Right hindlimb (tissue), 1 donor: ENCODE measurements around the gene BRD7.

Experiments
- DNase-seq: peaks from one replicate; pipeline ENCODE4 v3.0.0-alpha.2; 2018

Gene BRD7

GRCh38 chr16:50316848-50317630, 51.7 kb downstream of the BRD7 start:
- no peak for DNase-seq

- DNase-seq, result no peak
These were observed 52.5 kb downstream of the BRD7 start for GRCh38 chr16:50316102-50316847.

DNA sequence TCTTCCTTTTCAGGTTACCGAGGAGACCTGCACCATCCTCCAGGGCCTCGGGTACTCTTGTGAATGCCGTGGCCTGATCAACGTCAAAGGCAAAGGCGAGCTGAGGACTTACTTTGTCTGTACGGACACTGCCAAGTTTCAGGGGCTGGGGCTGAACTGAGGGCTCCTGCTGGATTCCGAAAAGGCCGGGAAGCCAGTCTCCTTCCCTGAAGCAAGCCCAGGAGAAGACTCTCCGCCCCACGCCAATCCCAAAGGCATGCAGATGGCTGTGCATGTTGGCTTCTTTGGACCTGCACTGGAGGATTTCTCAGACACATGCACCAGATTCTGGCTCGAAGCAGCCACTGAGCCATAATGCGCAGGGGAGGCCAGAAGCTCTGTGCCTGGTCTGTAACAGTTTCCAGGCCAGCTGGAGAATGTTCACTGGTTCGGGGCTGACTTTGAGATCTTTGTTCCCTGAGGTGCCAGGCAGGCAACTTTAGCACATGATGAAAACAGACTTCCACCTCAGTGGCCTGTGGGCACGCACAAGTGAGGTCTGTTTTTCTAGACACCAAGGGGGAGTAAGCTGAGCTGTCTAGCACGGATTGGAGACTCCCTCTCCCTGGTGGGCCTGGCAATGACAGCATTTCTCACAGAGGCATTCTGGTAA, 53.3 kb downstream of the BRD7 start:
- no peak for DNase-seq

DNA sequence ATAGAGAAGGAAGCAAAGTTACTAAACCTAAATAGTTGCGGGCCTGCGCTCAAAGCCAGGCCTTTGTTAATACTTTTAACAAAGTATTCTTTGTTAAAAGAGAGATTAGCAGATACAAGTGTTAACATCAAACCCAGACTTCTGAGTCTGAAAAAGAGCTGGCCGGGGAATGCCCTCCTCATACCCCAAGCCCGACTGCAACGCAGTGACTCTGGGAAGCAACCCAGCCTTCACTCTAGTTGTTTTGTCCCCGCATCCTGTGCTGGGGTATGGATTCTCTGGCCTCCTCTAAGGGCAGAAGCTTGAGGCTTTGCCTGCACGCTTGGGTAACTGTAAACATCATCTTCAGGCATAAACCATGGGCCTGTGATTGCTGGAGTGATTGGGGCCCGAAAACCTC, 54.1 kb downstream of the BRD7 start:
- DNase-seq, result no peak

DNA sequence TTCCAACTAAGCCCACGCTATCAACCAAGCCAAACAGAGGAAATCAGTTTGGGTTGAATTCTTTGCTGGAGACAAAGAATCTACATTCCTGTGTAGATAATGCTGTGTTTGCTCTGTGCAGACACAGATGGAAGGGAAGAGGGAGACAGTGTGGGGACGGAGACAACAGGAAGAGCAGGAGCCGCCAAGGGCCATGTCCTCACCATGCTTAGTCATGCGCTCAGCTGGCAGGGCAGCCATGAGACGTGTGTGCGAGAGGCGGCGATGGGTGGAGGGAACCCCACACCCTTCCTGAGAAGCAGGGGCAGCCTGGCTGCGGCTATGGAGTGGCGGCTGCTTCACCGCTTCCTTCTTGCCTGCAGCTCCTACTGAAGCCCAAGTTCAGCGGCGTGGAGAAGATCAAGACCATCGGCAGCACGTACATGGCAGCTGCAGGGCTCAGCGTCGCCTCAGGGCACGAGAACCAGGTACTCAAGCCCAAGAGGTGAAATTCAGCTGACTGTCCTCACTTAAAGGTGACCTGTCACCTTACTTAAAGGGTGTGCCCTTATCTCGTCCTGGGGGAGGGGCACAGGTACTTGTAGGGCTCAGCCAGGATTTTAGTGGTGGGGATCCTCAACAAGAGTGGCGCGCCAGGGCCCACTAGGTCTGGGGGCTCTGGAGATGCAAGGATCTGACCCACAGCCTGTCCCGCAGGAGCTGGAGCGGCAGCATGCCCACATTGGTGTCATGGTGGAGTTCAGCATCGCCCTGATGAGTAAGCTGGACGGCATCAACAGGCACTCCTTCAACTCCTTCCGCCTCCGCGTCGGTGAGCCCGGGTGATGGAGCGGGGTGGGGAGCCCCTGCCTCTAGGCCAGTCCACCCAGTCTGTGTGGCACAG, 55.0 kb downstream of the BRD7 start:
- no peak for DNase-seq

DNA sequence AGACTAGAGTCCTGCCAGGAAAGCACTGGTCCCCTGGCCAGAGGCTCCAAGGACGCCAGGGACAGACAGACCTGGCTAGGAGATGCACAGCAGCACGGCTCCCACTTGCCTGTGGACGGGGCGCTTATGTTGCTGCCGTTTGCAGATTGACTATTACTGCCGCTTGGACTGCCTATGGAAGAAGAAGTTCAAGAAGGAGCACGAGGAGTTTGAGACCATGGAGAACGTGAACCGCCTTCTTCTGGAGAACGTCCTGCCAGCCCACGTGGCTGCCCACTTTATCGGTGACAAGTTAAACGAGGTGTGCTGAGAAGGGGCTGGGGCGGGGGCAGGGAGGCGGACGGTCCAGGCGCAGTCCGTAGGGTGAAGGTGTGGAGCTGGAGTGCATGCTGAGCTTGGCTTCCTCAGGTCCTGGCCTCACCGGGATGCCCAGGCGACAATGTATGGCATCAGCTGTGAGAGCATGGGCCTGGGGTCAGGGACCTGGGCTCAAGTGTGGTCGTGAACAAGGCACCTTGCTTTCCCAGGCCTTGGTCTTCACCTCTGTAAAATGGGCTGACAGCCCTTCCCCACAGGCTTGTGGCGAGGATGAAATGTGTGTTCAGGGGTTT, 56.8 kb downstream of the BRD7 start:
- peak; percentile 13 for DNase-seq

DNA sequence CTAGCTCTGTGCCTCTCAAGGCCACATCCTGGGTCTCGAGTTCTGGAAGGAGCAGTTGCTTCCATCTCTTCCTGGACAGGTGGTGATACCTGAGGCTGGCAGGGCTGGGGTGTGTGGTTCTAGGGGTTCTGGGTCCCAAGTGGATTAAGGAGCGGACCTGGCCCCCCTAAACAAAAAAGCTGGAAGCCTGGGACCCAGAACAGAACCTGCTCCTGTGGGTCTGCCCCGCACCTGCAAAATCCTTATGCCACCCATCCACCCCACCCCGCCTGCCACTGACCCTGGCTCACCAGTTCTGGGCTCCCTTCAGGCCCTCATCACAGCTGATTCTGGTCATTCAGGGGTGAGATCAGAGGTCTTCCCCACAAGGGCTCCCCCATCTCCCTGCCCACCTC, 57.7 kb downstream of the BRD7 start:
- no peak for DNase-seq

GRCh38 chr16:50310308-50311133, 58.3 kb downstream of the BRD7 start:
- DNase-seq, result peak; percentile 20

DNA sequence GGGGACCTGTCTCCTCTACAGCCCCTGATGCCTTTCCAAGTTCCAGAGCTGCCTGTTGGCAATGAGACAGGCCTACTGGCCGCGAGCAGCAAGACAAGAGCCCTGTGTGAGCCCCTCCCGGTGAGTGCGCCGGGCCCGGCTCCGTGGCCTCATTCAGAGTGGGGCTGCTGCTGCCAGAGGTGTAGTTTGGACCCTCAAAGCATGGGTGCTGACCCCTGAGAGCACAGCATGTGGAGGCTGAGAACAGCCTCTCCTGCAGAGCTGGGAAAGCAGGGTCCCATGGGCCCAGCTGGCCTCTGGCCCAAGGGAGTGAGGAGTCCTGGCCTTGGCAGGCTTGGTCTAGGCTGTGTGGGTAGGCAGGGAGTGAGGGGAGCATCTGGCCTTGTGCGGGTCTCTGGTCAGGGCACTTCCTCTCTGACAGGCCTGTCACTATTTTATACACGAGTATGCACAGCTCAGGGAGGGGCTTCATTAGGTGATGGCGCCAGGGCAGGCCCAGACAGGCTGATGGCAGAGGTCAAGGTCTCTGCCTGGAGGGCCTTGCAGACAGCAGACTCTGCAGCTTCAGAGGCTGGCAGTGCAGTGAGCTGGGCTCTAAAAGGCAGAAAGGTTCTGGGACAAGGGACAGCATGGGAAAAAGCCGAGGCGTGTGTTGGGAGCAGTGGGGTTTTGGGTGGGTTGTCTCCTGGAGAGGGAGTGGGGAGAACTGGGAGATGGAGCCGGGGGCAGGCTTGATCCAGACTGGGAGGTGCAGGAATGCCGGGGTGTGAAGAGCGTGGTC, 59.1 kb downstream of the BRD7 start:
- no peak for DNase-seq

DNA sequence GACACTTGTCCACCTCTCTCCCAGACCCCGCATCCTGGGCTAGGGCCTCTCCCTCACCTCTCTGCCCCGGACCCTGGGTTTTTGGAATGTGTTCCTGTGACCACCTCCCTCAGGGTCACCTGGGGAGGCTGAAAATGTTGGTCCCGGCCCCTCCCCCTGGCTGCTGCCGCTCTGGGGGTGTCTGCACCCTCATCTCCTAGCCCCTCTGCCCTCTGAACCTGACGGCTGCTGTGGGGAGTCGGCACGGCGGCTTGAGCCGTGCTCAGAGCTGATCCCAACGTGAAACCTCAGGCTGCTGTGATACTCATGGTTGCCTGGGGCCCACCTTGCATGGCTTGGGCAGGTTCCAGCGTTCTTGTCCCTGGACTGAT, 59.6 kb downstream of the BRD7 start:
- DNase-seq, result no peak

DNA sequence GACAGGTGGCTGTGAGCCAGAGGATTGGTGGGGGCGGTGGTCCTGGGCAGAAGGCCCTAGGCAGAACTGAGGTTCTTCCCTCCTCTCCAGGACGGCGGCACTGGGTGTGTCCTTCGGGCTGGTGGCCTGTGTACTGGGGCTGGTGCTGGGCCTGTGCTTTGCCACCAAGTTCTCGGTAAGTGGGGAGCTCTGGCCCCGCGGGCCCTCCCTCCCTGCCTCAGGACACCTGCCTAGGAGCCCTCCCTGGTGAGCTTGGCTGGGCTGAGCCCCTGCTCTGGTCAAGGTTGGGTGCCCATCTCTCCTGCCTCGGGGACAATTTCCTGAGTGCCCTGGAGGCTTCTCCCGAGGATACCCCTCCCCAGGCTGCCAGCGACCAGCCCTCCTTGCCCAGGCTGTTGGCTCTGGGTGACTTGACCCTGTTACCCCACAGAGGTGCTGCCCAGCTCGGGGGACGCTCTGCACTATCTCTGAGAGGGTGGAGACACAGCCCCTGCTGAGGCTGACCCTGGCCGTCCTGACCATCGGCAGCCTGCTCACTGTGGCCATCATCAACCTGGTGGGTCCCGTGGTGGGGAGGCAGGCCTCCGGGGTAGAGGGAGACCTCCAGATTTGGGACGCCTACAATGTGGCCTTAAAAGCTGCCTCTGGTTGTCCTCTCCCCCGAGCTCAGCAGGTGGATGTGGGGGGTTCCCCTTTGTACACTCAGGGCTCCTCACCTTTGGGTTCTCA, 60.4 kb downstream of the BRD7 start:
- peak; percentile 22 for DNase-seq

GRCh38 chr16:50306287-50306686, 62.5 kb downstream of the BRD7 start:
- DNase-seq, result peak; percentile 17

DNA sequence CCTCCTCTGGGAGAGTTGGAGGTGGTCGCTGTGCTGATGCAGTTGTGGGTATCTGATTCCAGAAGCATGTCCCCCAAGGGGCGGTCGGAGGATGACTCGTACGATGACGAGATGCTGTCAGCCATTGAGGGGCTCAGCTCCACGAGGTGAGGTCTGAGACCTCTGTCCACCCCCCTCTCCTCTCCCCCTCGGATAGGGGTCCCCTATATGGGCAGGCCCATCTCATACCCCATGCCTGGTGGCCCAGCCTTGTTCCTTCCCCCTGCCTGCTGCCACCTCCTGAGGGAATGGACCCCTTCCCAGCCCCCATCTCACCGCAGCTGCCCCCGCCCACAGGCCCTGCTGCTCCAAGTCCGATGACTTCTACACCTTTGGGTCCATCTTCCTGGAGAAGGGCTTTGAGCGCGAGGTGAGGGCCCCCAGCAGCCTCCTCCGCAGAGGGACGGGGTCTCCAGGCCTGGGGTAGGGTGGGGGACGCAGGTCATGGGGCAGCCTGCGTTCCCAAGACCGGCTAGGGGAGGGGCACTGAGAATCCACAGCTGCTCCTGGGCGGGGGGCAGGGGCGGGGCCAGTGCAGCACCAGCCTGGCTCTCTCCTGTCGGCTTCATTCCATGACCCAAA, 63.2 kb downstream of the BRD7 start:
- no peak for DNase-seq

DNA sequence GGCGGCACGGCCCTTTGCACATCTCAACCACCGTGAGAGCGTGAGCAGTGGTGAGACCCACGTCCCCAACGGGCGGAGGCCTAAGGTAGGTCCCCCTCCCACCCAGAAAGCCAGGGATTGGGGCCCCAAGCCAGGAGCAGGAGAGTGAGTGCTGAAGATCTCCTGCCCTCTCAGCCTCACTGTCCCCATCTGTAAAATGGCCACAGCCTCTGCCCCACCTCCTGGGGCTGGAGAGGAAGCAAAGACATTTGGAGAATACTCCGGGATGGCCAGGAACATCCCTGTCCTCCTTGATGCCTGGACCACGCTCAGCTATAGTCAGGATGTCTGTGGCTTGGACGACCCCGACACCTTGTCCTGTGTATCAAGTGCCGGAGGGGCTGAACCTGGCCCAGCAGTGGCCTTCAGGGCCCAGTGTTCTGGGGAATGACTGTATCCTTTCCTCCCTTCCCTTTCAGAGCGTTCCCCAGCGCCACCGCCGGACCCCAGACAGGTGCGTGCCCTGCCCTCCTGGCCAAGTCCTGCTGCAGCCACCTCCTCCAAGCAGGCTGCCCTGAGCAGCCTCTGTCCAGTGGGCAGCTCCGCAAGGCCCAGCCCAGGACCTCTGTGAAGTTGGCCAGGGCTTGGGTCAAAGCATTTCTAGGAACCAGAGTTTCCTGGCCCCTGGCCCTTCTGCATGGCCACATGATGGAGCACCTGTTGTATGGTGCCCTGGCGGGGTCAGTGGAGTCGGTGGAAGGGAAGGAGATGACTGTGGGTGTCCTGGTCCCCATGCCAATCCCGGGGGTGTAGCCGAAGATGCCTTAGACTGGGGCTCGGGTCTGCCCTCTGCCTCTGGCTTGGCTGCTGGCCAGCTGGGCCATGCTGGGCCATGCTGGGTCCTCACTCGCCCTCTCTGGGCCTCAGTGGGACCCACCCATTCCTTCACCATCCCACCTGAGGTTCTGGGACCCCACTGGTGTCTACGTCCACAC, 64.0 kb downstream of the BRD7 start:
- DNase-seq, result peak; percentile 22

- DNase-seq, result peak; percentile 16
These were observed 65.0 kb downstream of the BRD7 start for GRCh38 chr16:50303605-50304466.

DNA sequence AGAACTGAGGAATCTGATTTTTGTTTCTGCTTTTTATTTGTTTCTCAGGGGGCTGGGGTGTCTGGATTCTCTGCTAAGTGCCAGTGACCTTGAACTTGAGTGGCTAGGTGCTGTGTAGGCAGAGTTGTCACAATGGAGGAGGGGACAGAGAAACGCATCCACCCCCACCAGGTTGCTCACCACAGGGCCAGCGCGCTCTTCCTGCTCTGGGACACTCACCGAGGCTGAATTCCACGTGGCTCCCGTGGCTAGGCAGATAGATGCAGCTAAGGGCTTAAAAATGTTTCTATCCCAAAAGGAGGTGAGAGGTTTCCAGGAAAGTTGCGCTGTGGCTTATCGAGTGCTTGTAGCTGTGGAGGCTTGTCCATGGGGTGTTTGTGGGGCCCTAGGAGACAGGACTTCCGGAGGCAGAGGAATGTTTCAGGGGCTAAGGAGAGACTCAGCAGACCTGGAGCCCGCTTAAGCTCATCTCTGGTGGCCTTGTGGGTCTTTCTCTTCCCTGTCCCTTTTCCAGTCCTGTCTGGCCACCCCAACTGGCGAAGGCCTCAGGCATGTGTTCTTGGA, 65.7 kb downstream of the BRD7 start:
- DNase-seq, result peak; percentile 15

- DNase-seq, result no peak
These were observed 66.2 kb downstream of the BRD7 start for GRCh38 chr16:50302472-50303005.
